BLaER1 treated with 17β-estradiol and CSF1 and Interleukin-3, amounts not matched to agents 10 nM and 100 nM (cell line): ENCODE data around the gene CYP27C1.
"Not testable (repeated sequence)": the region's sequence is repeated elsewhere in the genome, so short reads cannot be mapped to it uniquely, and the experiment has no call there.

Experiments used
- H3K27ac ChIP-seq, 11 experiments: shearing (Covaris generic); formaldehyde crosslinking; 2 replicates each; pipeline ENCODE4 v1.8.1; 2022
- H3K27me3 ChIP-seq, 11 experiments: shearing (Covaris generic); formaldehyde crosslinking; 2 replicates each; pipeline ENCODE4 v1.8.1; 2022
- H3K36me3 ChIP-seq, 11 experiments: shearing (Covaris generic); formaldehyde crosslinking; 2 replicates each; pipeline ENCODE4 v1.8.1; 2022
- H3K4me1 ChIP-seq, 10 experiments: shearing (Covaris generic); formaldehyde crosslinking; 2 replicates each; pipeline ENCODE4 v1.8.1; 2022
- H3K4me2 ChIP-seq, 11 experiments: shearing (Covaris generic); formaldehyde crosslinking; 2 replicates each; pipeline ENCODE4 v1.8.1; 2022
- H3K4me3 ChIP-seq, 10 experiments: shearing (Covaris generic); formaldehyde crosslinking; 2 replicates each; pipeline ENCODE4 v1.8.1; 2022
- H3K9ac ChIP-seq, 11 experiments: shearing (Covaris generic); formaldehyde crosslinking; 2 replicates each; pipeline ENCODE4 v1.8.1; 2022
- H3K9me3 ChIP-seq, 11 experiments: shearing (Covaris generic); formaldehyde crosslinking; replicated peaks in 1 of 11; 2 replicates each; pipeline ENCODE4 v1.8.1; 2022
- H4K20me1 ChIP-seq, 11 experiments: shearing (Covaris generic); formaldehyde crosslinking; 2 replicates each; pipeline ENCODE4 v1.8.1; 2022
- Cebpa-rat ChIP-seq, 11 experiments: shearing (Covaris generic); IDR thresholded peaks; 2 replicates each; pipeline ENCODE4 v1.8.1; 2022

The CYP27C1 gene

GRCh38 chr2:127220102-127220767, at the start of gene CYP27C1:
TSS of gene CYP27C1 (minus strand) at chr2:127220299. CDS start at chr2:127220270, 29 bp downstream.
- Histone ChIP-seq H4K20me1 (peaks cover 0 to 6% (median 0%) of the 10 kb centered on the region in 11 experiments; a peak in 3 of 22 replicates), H3K9me3 (peaks cover 44 to 59% (median 57%) of the 10 kb centered on the region in 11 experiments), H3K9ac (peak within 1 kb of the TSS in 1 of 11 experiments; percentile 34; a peak in 3 of 22 replicates), H3K4me1 (peaks cover 0 to 8% (median 0%) of the 10 kb centered on the region in 10 experiments; a peak in 2 of 20 replicates), H3K36me3 (no peaks in the 10 kb centered on the region), H3K27me3 (peaks cover 50 to 67% (median 58%) of the 10 kb centered on the region in 11 experiments), H3K4me3 (peak within 1 kb of the TSS; percentile 45 to 67 (median 56)), H3K4me2 (peak within 1 kb of the TSS; percentile 59 to 81 (median 71)), H3K27ac (no peak within 1 kb of the TSS)
- no peak for TF ChIP-seq Cebpa-rat (IDR thresholded peaks at IDR 0.05)

- H3K4me1 ChIP-seq: peaks cover 0 to 1% (median 0%) of the 10 kb centered on the region in 10 experiments; a peak in 1 of 20 replicates
- H3K27ac ChIP-seq: no peak overlapping the region
- no peak overlapping the region for H3K4me2 ChIP-seq
- H3K9me3 ChIP-seq: no peaks in the 10 kb centered on the region
- no peaks in the 10 kb centered on the region for H3K27me3 ChIP-seq
- H3K36me3 ChIP-seq: peaks cover 81 to 100% (median 93%) of the 10 kb centered on the region in 11 experiments
- TF ChIP-seq Cebpa-rat (IDR thresholded peaks at IDR 0.05): no peak
- peaks cover 0 to 11% (median 0%) of the 10 kb centered on the region in 11 experiments; a peak in 2 of 22 replicates for H4K20me1 ChIP-seq
- H3K4me3 ChIP-seq: no peak overlapping the region
- no peak overlapping the region for H3K9ac ChIP-seq
Measured at GRCh38 chr2:127261804-127262406, 41.8 kb upstream of the CYP27C1 start.

- Histone ChIP-seq H4K20me1 (peaks cover 0 to 11% (median 0%) of the 10 kb centered on the region in 11 experiments; a peak in 2 of 22 replicates), H3K36me3 (peaks cover 77 to 96% (median 89%) of the 10 kb centered on the region in 11 experiments), H3K27ac (no peak overlapping the region), H3K27me3 (no peaks in the 10 kb centered on the region), H3K4me1 (peaks cover 0 to 7% (median 0%) of the 10 kb centered on the region in 10 experiments; a peak in 2 of 20 replicates), H3K4me2 (no peak overlapping the region), H3K9me3 (no peaks in the 10 kb centered on the region), H3K9ac (no peak overlapping the region), H3K4me3 (no peak overlapping the region)
- no peak for TF ChIP-seq Cebpa-rat (IDR thresholded peaks at IDR 0.05)
Measured at GRCh38 chr2:127259355-127259754, 39.3 kb upstream of the CYP27C1 start.

GRCh38 chr2:127256866-127257265, 36.8 kb upstream of the CYP27C1 start:
- Histone ChIP-seq H3K27me3 (no peaks in the 10 kb centered on the region), H3K36me3 (peaks cover 58 to 78% (median 67%) of the 10 kb centered on the region in 11 experiments), H3K27ac (no peak overlapping the region), H3K4me3 (no peak overlapping the region), H3K4me1 (peaks cover 0 to 7% (median 0%) of the 10 kb centered on the region in 10 experiments; a peak in 2 of 20 replicates), H3K9ac (no peak overlapping the region), H4K20me1 (peaks cover 0 to 11% (median 0%) of the 10 kb centered on the region in 11 experiments; a peak in 2 of 22 replicates), H3K9me3 (no peaks in the 10 kb centered on the region), H3K4me2 (no peak overlapping the region)
- TF ChIP-seq Cebpa-rat (IDR thresholded peaks at IDR 0.05): no peak

- no peak for TF ChIP-seq Cebpa-rat (IDR thresholded peaks at IDR 0.05)
- Histone ChIP-seq H3K4me1 (peaks cover 0 to 7% (median 0%) of the 10 kb centered on the region in 10 experiments; a peak in 2 of 20 replicates), H3K4me3 (no peak overlapping the region), H3K27ac (no peak overlapping the region), H3K4me2 (no peak overlapping the region; a peak in 1 of 22 replicates), H3K9ac (no peak overlapping the region), H3K9me3 (no peaks in the 10 kb centered on the region), H4K20me1 (peaks cover 0 to 10% (median 0%) of the 10 kb centered on the region in 11 experiments; a peak in 2 of 22 replicates), H3K36me3 (peaks cover 53 to 73% (median 62%) of the 10 kb centered on the region in 11 experiments), H3K27me3 (no peaks in the 10 kb centered on the region)
Measured at GRCh38 chr2:127256381-127256780, 36.3 kb upstream of the CYP27C1 start.

GRCh38 chr2:127255721-127256120, 35.6 kb upstream of the CYP27C1 start:
- Histone ChIP-seq H4K20me1 (peaks cover 0 to 10% (median 0%) of the 10 kb centered on the region in 11 experiments; a peak in 2 of 22 replicates), H3K4me2 (no peak overlapping the region), H3K4me3 (no peak overlapping the region), H3K4me1 (peaks cover 0 to 7% (median 0%) of the 10 kb centered on the region in 10 experiments; a peak in 2 of 20 replicates), H3K27me3 (no peaks in the 10 kb centered on the region), H3K9me3 (no peaks in the 10 kb centered on the region), H3K36me3 (peaks cover 47 to 67% (median 57%) of the 10 kb centered on the region in 11 experiments), H3K9ac (no peak overlapping the region), H3K27ac (no peak overlapping the region)
- TF ChIP-seq Cebpa-rat (IDR thresholded peaks at IDR 0.05): no peak

- no peak overlapping the region for H3K4me2 ChIP-seq
- H3K36me3 ChIP-seq: peaks cover 41 to 61% (median 51%) of the 10 kb centered on the region in 11 experiments
- H3K27ac ChIP-seq: no peak overlapping the region
- no peak overlapping the region for H3K4me3 ChIP-seq
- no peak overlapping the region for H3K9ac ChIP-seq
- H3K27me3 ChIP-seq: no peaks in the 10 kb centered on the region
- peaks cover 0 to 10% (median 0%) of the 10 kb centered on the region in 11 experiments; a peak in 2 of 22 replicates for H4K20me1 ChIP-seq
- peaks cover 0 to 7% (median 0%) of the 10 kb centered on the region in 10 experiments; a peak in 2 of 20 replicates for H3K4me1 ChIP-seq
- H3K9me3 ChIP-seq: no peaks in the 10 kb centered on the region
- no peak for TF ChIP-seq Cebpa-rat (IDR thresholded peaks at IDR 0.05)
Measured at GRCh38 chr2:127255146-127255545, 35.0 kb upstream of the CYP27C1 start.

GRCh38 chr2:127254386-127254981, 34.4 kb upstream of the CYP27C1 start:
- TF ChIP-seq Cebpa-rat (IDR thresholded peaks at IDR 0.05): no peak
- Histone ChIP-seq H3K9me3 (no peaks in the 10 kb centered on the region), H3K27me3 (no peaks in the 10 kb centered on the region), H3K27ac (no peak overlapping the region), H3K4me1 (peaks cover 0 to 7% (median 0%) of the 10 kb centered on the region in 10 experiments; a peak in 2 of 20 replicates), H3K4me2 (no peak overlapping the region), H3K9ac (no peak overlapping the region), H4K20me1 (peaks cover 0 to 8% (median 0%) of the 10 kb centered on the region in 11 experiments; a peak in 2 of 22 replicates), H3K36me3 (peaks cover 34 to 54% (median 45%) of the 10 kb centered on the region in 11 experiments), H3K4me3 (no peak overlapping the region)

GRCh38 chr2:127241184-127241583, 21.1 kb upstream of the CYP27C1 start:
- H3K27me3 ChIP-seq, H3K4me2 ChIP-seq, H3K4me1 ChIP-seq, H3K4me3 ChIP-seq, H4K20me1 ChIP-seq, H3K9ac ChIP-seq, H3K27ac ChIP-seq: not testable (repeated sequence)
- H3K9me3 ChIP-seq: peaks cover 48 to 62% (median 52%) of the 10 kb centered on the region in 11 experiments
- peaks cover 0 to 18% (median 7%) of the 10 kb centered on the region in 11 experiments; a peak in 8 of 22 replicates for H3K36me3 ChIP-seq
